Fibroblast of villous mesenchyme (primary cell): ENCODE measurements around the gene USP31. TPM values are rescaled to one million over a fixed set of nuclear protein-coding genes. Genes with fewer than 3 reads are reported as not detected.

ENCODE experiments used
- DNase-seq: peaks from one replicate; pipeline ENCODE4 v3.0.0-alpha.2; 2010; ENCODE audit warnings: low read depth
- H3K4me3 ChIP-seq: 2 replicates; pipeline ENCODE4 v1.5.1; 2011; ENCODE audit warnings: low read depth, mild to moderate bottlenecking, low read length
- CTCF ChIP-seq: IDR thresholded peaks from 2 replicates; pipeline ENCODE4 v1.5.1; 2012; ENCODE audit warnings: low read depth, mild to moderate bottlenecking, low read length; ENCODE audit not compliant: insufficient read depth
- total RNA-seq: library from RNA; depleted of rRNA; stranded (reverse); fragments of >200 nt; gene quantifications from 2 replicates; pipeline ENCODE4 v1.2.3, GENCODE V29; 2012

The USP31 gene
- total RNA-seq, 1 donor, result 11.2 TPM

DNA sequence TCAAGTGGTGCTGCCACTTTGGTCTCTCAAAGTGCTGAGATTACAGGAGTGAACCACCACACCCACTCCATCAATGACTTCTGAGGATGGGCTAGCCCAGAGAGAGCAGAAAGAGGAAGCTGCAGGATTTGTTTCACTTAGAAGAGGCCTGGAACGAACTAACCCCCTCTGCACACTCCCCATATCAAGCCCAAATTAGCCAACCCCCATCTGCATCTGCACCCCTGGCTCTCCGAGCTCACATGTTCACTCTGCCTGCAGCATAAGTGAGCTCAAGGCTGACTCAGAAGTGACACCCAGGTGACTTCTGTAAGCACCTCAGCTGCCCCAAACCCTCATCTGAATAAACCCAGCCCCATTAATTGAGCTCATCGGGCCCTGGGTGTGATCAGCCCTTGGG lies 38.1 kb upstream of the USP31 start:
- DNase-seq, result no peak
- H3K4me3 ChIP-seq, result no peak overlapping the region
- TF ChIP-seq CTCF, result no peak

GRCh38 chr16:23186171-23186570 lies 36.9 kb upstream of the USP31 start:
- no peak for DNase-seq
- no peak overlapping the region for H3K4me3 ChIP-seq
- no peak for TF ChIP-seq CTCF

GRCh38 chr16:23185656-23186055 lies 36.4 kb upstream of the USP31 start:
- DNase-seq, result no peak
- no peak overlapping the region for H3K4me3 ChIP-seq
- TF ChIP-seq CTCF, result no peak

GRCh38 chr16:23183543-23183862 lies 34.3 kb upstream of the USP31 start:
- TF ChIP-seq CTCF, result no peak
- no peak overlapping the region for H3K4me3 ChIP-seq
- DNase-seq, result no peak

- no peak for DNase-seq
- no peak within 1 kb of the TSS for H3K4me3 ChIP-seq
- no peak for TF ChIP-seq CTCF
Measured at GRCh38 chr16:23182679-23183542, 33.7 kb upstream of the USP31 start, which contains the start of gene SCNN1G. SCNN1G (plus strand) TSS chr16:23182745; CDS start chr16:23186272, 3,527 bp downstream.

DNA sequence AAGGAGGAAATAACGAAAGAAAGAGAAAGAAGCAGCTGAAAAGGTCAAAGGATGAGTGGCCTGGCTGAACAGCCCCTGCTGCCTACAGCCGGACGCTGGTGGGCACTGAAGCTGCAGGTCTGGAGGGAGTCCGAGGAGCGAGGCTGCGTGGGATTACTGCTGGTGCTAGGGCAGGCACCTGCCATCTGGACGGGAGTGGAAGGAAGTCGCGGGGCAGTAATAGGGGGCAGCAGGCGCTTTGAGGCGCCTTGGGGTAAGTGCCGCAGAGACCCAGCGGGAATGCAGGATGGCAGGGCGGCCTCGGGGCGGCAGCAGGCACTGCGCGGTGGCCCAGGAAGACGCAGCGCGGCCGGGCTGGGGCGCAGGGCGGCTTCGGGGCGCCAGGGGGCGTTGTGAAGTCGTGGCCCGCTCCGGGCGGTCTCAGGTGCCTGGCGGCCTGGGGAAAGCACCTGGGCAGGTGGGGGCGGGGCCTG lies 33.0 kb upstream of the USP31 start:
- TF ChIP-seq CTCF, result peak; percentile 77
- no peak overlapping the region for H3K4me3 ChIP-seq
- peak; percentile 41 for DNase-seq

DNA sequence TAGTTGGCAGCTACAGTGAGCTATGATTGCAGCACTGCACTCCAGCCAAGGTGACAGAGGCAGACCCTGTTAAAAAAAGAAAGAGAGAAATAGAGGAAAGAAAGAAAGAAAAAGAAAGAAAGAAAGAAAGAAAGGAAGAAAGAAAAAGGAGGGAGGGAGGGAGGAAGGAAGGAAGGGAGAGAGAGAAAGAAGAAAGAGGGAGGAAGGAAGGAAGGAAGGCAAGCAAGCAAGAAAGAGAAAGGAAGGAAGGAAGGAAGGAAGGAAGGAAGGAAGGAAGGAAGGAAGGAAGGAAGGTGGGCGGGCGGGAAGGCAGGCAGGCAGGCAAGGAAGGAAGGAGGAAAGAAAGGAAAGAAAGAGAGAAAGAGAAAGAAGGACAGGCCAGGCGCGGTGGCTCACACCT lies 32.3 kb upstream of the USP31 start:
- no peak overlapping the region for H3K4me3 ChIP-seq
- TF ChIP-seq CTCF, result no peak
- no peak for DNase-seq
